HepG2 (cell line): Measurements from ENCODE around the gene CENPP.

Experiments used
- ARID3A ChIP-seq: IDR thresholded peaks from 2 replicates; pipeline ENCODE4 v1.6.1; 2012; ENCODE audit warnings: low read depth, low read length, improper control_type of control experiment
- JUND ChIP-seq: sonication (generic); formaldehyde crosslinking; IDR thresholded peaks from 2 replicates; pipeline ENCODE4 v1.8.0; 2022; ENCODE audit warnings: mild to moderate bottlenecking, missing genetic modification reagents
- MLX ChIP-seq: IDR thresholded peaks from 2 replicates; pipeline ENCODE4 v1.6.1; 2016
- MTA3 ChIP-seq: sonication (generic); formaldehyde crosslinking; IDR thresholded peaks from 2 replicates; pipeline ENCODE4 v1.4.0; 2020; ENCODE audit warnings: missing genetic modification reagents
- RCOR2 ChIP-seq: IDR thresholded peaks from 2 replicates; pipeline ENCODE4 v1.6.1; 2016; ENCODE audit warnings: missing biosample characterization, missing genetic modification reagents
- TCF12 ChIP-seq, 2 experiments: fragments of 450-650 bp in 1 of 2; sonication (generic) in 1 of 2; formaldehyde crosslinking in 1 of 2; IDR thresholded peaks; 2 replicates each; pipeline versions ENCODE4 v1.6.1 to v1.8.0; 2017 to 2022; ENCODE audit warnings: antibody characterized with exemption in 1 of 2, mild to moderate bottlenecking in 1 of 2, missing genetic modification reagents in 1 of 2, moderate library complexity in 1 of 2
- ZBED4 ChIP-seq: sonication (generic); formaldehyde crosslinking; IDR thresholded peaks from 2 replicates; pipeline ENCODE4 v1.4.0; 2020; ENCODE audit warnings: missing genetic modification reagents, borderline replicate concordance
- ZBTB37 ChIP-seq: sonication (generic); formaldehyde crosslinking; IDR thresholded peaks from 2 replicates; pipeline ENCODE4 v1.4.0; 2020; ENCODE audit warnings: mild to moderate bottlenecking, missing genetic modification reagents
- ZBTB44 ChIP-seq: sonication (generic); formaldehyde crosslinking; IDR thresholded peaks from 2 replicates; pipeline ENCODE4 v1.4.0; 2020; ENCODE audit warnings: missing genetic modification reagents
- ZNF138 ChIP-seq: sonication (generic); formaldehyde crosslinking; IDR thresholded peaks from 2 replicates; pipeline ENCODE4 v1.5.0; 2020; ENCODE audit warnings: mild to moderate bottlenecking, low read depth, missing genetic modification reagents
- ZNF614 ChIP-seq: IDR thresholded peaks from 2 replicates; pipeline ENCODE4 v1.6.1; 2018; ENCODE audit warnings: missing biosample characterization, missing genetic modification reagents, inconsistent platforms, borderline replicate concordance
- TF ChIP-seq, protein P1 (sequence below): sonication (generic); formaldehyde crosslinking; IDR thresholded peaks from 2 replicates; pipeline ENCODE4 v1.5.0; 2020; ENCODE audit warnings: mild to moderate bottlenecking, missing genetic modification reagents, moderate library complexity

DNA sequence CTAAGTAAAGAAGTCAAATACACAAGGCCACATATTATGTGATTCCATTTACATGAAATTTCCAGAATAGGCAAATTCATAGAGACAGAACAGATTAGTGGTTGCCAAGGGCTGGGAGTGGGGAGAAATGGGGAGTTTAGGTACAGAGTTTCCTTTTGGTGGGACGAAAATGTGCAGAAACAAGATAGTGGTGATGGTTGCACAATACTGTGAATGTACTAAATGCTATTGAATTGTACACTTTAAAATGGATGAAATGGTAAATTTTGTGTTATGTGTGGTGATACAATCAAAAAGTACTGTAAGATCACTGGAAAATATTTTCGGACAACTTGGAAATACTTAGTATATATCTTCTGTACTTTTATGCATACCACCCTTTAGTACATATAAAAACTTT is 195.1 kb downstream of the CENPP start:
- TF ChIP-seq ZNF138 (CRISPR knock-in tag) (no peak), MLX (CRISPR knock-in tag) (no peak), ZBTB37 (no peak), MTA3 (CRISPR knock-in tag) (no peak), TCF12 (IDR thresholded peaks at IDR 0.05) (no peak), TCF12 (CRISPR knock-in tag; IDR thresholded peaks at IDR 0.05) (no peak), ZBED4 (no peak), JUND (no peak), RCOR2 (CRISPR knock-in tag) (no peak), ZBTB44 (CRISPR knock-in tag) (no peak), ZNF614 (CRISPR knock-in tag) (no peak), ARID3A (no peak)
- TF ChIP-seq, protein P1, sequence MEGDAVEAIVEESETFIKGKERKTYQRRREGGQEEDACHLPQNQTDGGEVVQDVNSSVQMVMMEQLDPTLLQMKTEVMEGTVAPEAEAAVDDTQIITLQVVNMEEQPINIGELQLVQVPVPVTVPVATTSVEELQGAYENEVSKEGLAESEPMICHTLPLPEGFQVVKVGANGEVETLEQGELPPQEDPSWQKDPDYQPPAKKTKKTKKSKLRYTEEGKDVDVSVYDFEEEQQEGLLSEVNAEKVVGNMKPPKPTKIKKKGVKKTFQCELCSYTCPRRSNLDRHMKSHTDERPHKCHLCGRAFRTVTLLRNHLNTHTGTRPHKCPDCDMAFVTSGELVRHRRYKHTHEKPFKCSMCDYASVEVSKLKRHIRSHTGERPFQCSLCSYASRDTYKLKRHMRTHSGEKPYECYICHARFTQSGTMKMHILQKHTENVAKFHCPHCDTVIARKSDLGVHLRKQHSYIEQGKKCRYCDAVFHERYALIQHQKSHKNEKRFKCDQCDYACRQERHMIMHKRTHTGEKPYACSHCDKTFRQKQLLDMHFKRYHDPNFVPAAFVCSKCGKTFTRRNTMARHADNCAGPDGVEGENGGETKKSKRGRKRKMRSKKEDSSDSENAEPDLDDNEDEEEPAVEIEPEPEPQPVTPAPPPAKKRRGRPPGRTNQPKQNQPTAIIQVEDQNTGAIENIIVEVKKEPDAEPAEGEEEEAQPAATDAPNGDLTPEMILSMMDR (CRISPR knock-in tag), result no peak
